ENCODE measurements around the gene ELL2.
"Not testable (repeated sequence)": the region's sequence is repeated elsewhere in the genome, so short reads cannot be mapped to it uniquely, and the experiment has no call there.

ELL2 gene

DNA sequence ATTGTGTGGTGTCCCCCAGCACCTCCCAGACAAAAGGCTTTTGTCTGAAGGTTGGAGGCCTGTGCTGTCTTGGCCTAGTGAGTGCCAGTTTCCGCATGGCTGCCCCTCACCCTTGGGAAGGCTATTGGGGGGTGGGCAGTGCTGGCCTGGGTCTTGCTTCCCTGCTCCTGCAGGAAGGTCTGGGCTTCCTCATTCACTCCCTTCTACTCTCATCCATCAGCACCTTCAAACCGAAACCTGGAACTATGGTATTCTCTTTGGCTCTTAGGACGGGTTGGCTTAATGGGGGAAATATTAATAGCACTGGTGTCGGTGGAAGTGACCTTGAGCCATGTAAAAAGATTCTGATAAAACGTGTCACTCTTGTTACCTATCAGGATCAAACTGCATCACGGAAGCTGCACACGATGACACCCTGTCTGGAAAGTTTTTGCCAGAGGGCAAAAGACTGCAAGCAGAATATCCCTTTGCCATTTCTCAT, 105.1 kb downstream of the ELL2 start:
- TF ChIP-seq, protein P1, sequence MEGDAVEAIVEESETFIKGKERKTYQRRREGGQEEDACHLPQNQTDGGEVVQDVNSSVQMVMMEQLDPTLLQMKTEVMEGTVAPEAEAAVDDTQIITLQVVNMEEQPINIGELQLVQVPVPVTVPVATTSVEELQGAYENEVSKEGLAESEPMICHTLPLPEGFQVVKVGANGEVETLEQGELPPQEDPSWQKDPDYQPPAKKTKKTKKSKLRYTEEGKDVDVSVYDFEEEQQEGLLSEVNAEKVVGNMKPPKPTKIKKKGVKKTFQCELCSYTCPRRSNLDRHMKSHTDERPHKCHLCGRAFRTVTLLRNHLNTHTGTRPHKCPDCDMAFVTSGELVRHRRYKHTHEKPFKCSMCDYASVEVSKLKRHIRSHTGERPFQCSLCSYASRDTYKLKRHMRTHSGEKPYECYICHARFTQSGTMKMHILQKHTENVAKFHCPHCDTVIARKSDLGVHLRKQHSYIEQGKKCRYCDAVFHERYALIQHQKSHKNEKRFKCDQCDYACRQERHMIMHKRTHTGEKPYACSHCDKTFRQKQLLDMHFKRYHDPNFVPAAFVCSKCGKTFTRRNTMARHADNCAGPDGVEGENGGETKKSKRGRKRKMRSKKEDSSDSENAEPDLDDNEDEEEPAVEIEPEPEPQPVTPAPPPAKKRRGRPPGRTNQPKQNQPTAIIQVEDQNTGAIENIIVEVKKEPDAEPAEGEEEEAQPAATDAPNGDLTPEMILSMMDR (IDR thresholded peaks at IDR 0.05; ENCODE audit: low read length), result no peak
- no peak for TF ChIP-seq EZH2phosphoT487 (IDR thresholded peaks at IDR 0.05; ENCODE audit: low read length)
- TF ChIP-seq EZH2 (optimal IDR thresholded peaks at IDR 0.05; ENCODE audit: low read depth, low read length), result no peak
- Histone ChIP-seq H3K27me3 (replicated peaks; ENCODE audit: insufficient read depth, low read length) (no peaks in the 10 kb centered on the region), H3K9me2 (replicated peaks; ENCODE audit: insufficient read depth, low read length) (no peaks in the 10 kb centered on the region), H3K36me3 (replicated peaks; ENCODE audit: insufficient read depth, low read length) (no peaks in the 10 kb centered on the region), H3K4me2 (ENCODE audit: low read depth, low read length) (no peak overlapping the region), H3K4me3 (ENCODE audit: low read length) (no peak overlapping the region), H4K20me1 (ENCODE audit: insufficient read depth, low read length) (no peaks in the 10 kb centered on the region), H3K27ac (ENCODE audit: low read length) (no peak overlapping the region), H3K9me3 (replicated peaks; ENCODE audit: insufficient read depth, low read length) (no peaks in the 10 kb centered on the region), H3K9ac (ENCODE audit: low read length) (no peak overlapping the region), H3K4me1 (ENCODE audit: low read length) (peaks cover 4% of the 10 kb centered on the region), H2AFZ (ENCODE audit: low read length) (no peak overlapping the region), H3K79me2 (ENCODE audit: low read length) (no peaks in the 10 kb centered on the region), H3F3A (ENCODE audit: insufficient read depth, low read length) (no peaks in the 10 kb centered on the region)
- DNase-seq, result no peak

DNA sequence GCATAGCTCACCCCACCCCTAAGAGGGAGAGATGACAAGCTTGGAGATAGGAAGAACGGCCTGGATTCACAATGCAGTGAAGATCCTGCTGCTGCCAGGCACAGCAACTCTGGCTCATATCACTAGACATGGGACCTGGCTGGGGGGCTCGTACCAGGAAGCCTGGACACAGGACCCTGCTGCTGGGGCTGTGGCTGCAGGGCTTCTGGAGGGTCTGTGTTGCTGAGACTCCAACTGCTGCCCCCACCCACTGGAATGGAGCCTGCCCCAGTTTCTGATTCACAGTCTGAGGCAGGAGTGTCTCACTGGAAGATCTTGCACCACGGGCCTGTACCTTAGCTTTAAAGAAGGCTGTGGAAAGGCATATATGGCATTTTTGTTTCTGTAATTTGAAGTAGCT, 108.2 kb downstream of the ELL2 start:
- no peak overlapping the region for H3K4me2 ChIP-seq (ENCODE audit: low read depth, low read length)
- no peaks in the 10 kb centered on the region for H3K36me3 ChIP-seq (replicated peaks; ENCODE audit: insufficient read depth, low read length)
- H3K9me2 ChIP-seq (replicated peaks; ENCODE audit: insufficient read depth, low read length), result no peaks in the 10 kb centered on the region
- H3K79me2 ChIP-seq (ENCODE audit: low read length), result no peaks in the 10 kb centered on the region
- no peak for TF ChIP-seq EZH2 (optimal IDR thresholded peaks at IDR 0.05; ENCODE audit: low read depth, low read length)
- no peak for TF ChIP-seq EZH2phosphoT487 (IDR thresholded peaks at IDR 0.05; ENCODE audit: low read length)
- TF ChIP-seq, protein P1 (IDR thresholded peaks at IDR 0.05; ENCODE audit: low read length), result no peak
- no peak overlapping the region for H2AFZ ChIP-seq (ENCODE audit: low read length)
- H3K4me1 ChIP-seq (ENCODE audit: low read length), result peaks cover 2% of the 10 kb centered on the region
- no peak overlapping the region for H3K4me3 ChIP-seq (ENCODE audit: low read length)
- no peaks in the 10 kb centered on the region for H3K9me3 ChIP-seq (replicated peaks; ENCODE audit: insufficient read depth, low read length)
- H3K9ac ChIP-seq (ENCODE audit: low read length), result no peak overlapping the region
- no peak overlapping the region for H3K27ac ChIP-seq (ENCODE audit: low read length)
- no peaks in the 10 kb centered on the region for H3F3A ChIP-seq (ENCODE audit: insufficient read depth, low read length)
- no peaks in the 10 kb centered on the region for H3K27me3 ChIP-seq (replicated peaks; ENCODE audit: insufficient read depth, low read length)
- no peak for DNase-seq
- H4K20me1 ChIP-seq (ENCODE audit: insufficient read depth, low read length), result no peaks in the 10 kb centered on the region

DNA sequence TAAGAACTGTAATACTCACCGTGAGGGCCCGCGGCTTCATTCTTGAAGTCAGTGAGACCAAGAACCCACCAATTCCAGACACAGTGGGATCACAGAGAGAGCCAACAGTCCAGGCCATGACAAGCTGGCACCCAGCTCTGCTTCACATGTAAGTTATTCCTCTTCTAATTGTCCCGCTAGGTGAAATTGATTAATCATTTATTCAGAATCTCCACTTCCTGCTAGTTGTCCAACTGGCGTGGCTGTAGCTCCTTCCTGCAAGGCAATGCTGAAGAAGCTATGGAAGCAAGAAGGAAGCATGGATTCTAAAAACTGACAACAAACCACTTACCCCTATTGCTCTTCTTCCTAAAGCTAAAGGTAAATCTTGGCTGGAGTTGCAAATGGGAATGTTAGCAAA, 109.1 kb downstream of the ELL2 start:
- no peak overlapping the region for H2AFZ ChIP-seq (ENCODE audit: low read length)
- H4K20me1 ChIP-seq (ENCODE audit: insufficient read depth, low read length), result no peaks in the 10 kb centered on the region
- no peaks in the 10 kb centered on the region for H3K4me1 ChIP-seq (ENCODE audit: low read length)
- no peak overlapping the region for H3K4me2 ChIP-seq (ENCODE audit: low read depth, low read length)
- H3F3A ChIP-seq (ENCODE audit: insufficient read depth, low read length), result no peaks in the 10 kb centered on the region
- DNase-seq, result no peak
- no peak overlapping the region for H3K9ac ChIP-seq (ENCODE audit: low read length)
- no peaks in the 10 kb centered on the region for H3K9me3 ChIP-seq (replicated peaks; ENCODE audit: insufficient read depth, low read length)
- H3K27ac ChIP-seq (ENCODE audit: low read length), result no peak overlapping the region
- H3K79me2 ChIP-seq (ENCODE audit: low read length), result no peaks in the 10 kb centered on the region
- H3K9me2 ChIP-seq (replicated peaks; ENCODE audit: insufficient read depth, low read length), result no peaks in the 10 kb centered on the region
- no peaks in the 10 kb centered on the region for H3K27me3 ChIP-seq (replicated peaks; ENCODE audit: insufficient read depth, low read length)
- no peak overlapping the region for H3K4me3 ChIP-seq (ENCODE audit: low read length)
- H3K36me3 ChIP-seq (replicated peaks; ENCODE audit: insufficient read depth, low read length), result no peaks in the 10 kb centered on the region
- TF ChIP-seq EZH2phosphoT487 (IDR thresholded peaks at IDR 0.05; ENCODE audit: low read length), result no peak

DNA sequence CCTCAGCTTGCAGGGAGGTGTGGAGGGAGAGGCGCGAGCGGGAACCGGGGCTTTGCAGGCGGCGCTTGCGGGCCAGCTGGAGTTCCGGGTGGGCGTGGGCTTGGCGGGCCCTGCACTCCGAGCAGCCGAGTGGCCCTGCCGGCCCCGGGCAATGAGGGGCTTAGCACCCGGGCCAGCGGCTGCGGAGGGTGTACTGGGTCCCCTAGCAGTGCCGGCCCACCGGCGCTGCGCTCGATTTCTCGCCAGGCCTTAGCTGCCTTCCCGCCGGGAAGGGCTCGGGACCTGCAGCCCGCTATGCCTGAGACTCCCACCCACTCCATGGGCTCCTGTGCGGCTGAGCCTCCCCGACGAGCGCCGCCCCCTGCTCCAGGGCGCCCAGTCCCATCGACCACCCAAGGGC, 110.5 kb downstream of the ELL2 start:
- H3K9ac ChIP-seq (ENCODE audit: low read length); H3K79me2 ChIP-seq (ENCODE audit: low read length): not testable (repeated sequence)

More for the DNA sequence above, 110.5 kb downstream of the ELL2 start:
- H2AFZ ChIP-seq (ENCODE audit: low read length); H3K36me3 ChIP-seq (replicated peaks; ENCODE audit: insufficient read depth, low read length); H3F3A ChIP-seq (ENCODE audit: insufficient read depth, low read length); H3K4me3 ChIP-seq (ENCODE audit: low read length); H3K4me2 ChIP-seq (ENCODE audit: low read depth, low read length); H3K4me1 ChIP-seq (ENCODE audit: low read length); H4K20me1 ChIP-seq (ENCODE audit: insufficient read depth, low read length); H3K27me3 ChIP-seq (replicated peaks; ENCODE audit: insufficient read depth, low read length); H3K9me3 ChIP-seq (replicated peaks; ENCODE audit: insufficient read depth, low read length); H3K27ac ChIP-seq (ENCODE audit: low read length); DNase-seq; H3K9me2 ChIP-seq (replicated peaks; ENCODE audit: insufficient read depth, low read length): not testable (repeated sequence)
